ENCODE results near the gene MDM2.

The MDM2 gene

DNA sequence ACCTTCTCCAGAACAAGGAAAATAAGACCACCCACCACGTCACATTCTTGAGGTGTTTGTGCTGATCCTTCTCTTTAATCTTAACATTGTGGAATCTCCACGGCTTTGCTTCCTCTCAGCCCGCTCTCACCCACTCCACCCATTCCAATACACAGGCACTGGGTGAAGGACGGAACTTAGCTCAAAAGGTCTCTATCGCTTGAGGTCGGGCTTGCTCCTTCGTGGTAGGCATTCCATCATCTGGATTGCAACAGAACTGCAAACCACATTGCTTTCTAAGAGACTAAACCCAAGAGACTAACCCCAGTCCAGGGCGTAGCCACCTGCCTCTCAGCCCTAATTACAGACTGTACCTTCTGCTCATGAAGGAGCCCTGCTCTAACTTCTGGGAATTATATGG, 24.0 kb upstream of the MDM2 start:
- H3K9me3 ChIP-seq (ENCODE audit: control insufficient read depth in 5 of 5, low read length in 5 of 5) = no peaks in the 10 kb centered on the region
- peaks cover 0 to 4% (median 0%) of the 10 kb centered on the region in 5 donors for H3K36me3 ChIP-seq (ENCODE audit: control insufficient read depth in 5 of 5, insufficient read depth in 5 of 5, low read length in 5 of 5)
- no peak overlapping the region for H3K9ac ChIP-seq (ENCODE audit: low read length in 5 of 5)
- peak overlapping the region in 1 of 5 donors; percentile 17 for H3K4me3 ChIP-seq (ENCODE audit: low read depth in 1 of 5, low read length in 5 of 5)
- no peaks in the 10 kb centered on the region for H3K27me3 ChIP-seq (ENCODE audit: control insufficient read depth in 5 of 5, insufficient read depth in 4 of 5, low read length in 5 of 5)
- peaks cover 0 to 18% (median 10%) of the 10 kb centered on the region in 5 donors for H3K4me1 ChIP-seq (ENCODE audit: control insufficient read depth in 5 of 5, insufficient read depth in 5 of 5, low read length in 5 of 5)
- H3K27ac ChIP-seq (ENCODE audit: low read depth, low read length) = no peak overlapping the region

DNA sequence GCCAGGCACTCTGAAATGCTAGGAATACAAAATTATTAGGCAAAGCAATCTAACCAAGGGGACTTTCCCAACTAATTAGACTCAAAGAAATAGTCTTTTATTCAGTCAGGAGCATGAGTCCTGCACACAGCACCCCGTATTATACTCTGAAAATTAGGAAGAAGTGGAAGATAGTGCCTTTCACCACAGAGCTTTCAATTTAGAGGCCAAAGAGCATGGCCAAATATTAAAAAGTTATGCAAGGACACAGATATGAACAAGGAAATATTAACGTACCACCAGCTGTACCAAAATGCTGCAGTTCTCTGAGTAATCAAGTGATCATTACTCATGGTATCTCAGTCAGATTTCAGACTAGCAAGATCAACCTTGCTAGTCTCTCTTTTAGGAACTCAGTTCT, 22.6 kb upstream of the MDM2 start:
- Histone ChIP-seq H3K36me3 (ENCODE audit: control insufficient read depth in 5 of 5, insufficient read depth in 5 of 5, low read length in 5 of 5) (peaks cover 0 to 4% (median 0%) of the 10 kb centered on the region in 5 donors), H3K27ac (ENCODE audit: low read depth, low read length) (no peak overlapping the region), H3K9ac (ENCODE audit: low read length in 5 of 5) (no peak overlapping the region), H3K4me1 (ENCODE audit: control insufficient read depth in 5 of 5, insufficient read depth in 5 of 5, low read length in 5 of 5) (peaks cover 0 to 18% (median 10%) of the 10 kb centered on the region in 5 donors), H3K27me3 (ENCODE audit: control insufficient read depth in 5 of 5, insufficient read depth in 4 of 5, low read length in 5 of 5) (no peaks in the 10 kb centered on the region), H3K9me3 (ENCODE audit: control insufficient read depth in 5 of 5, low read length in 5 of 5) (no peaks in the 10 kb centered on the region), H3K4me3 (ENCODE audit: low read depth in 1 of 5, low read length in 5 of 5) (no peak overlapping the region)

- H3K4me1 ChIP-seq (ENCODE audit: control insufficient read depth in 5 of 5, insufficient read depth in 5 of 5, low read length in 5 of 5) = peaks cover 0 to 18% (median 10%) of the 10 kb centered on the region in 5 donors
These were observed 22.2 kb upstream of the MDM2 start for GRCh38 chr12:68785823-68786222.

DNA sequence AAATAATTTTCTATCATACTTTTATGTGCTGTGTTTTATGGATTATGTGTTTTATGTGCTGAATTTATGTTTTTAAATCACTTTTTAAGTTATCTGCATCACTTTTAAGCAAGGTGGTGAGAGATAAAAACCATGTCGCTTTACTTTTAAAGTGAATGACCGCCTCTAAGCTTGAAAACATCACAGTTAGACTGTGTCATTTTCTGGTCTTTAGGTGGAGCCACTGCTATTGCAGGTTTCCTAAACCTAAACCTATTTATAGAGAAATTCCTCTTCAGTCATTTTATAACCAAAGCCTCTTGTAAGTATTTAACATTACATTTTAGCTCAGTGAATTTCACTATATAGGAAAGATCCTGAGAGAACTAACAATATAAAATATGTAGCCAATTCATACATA, 21.0 kb upstream of the MDM2 start:
- Histone ChIP-seq H3K27me3 (ENCODE audit: control insufficient read depth in 5 of 5, insufficient read depth in 4 of 5, low read length in 5 of 5) (no peaks in the 10 kb centered on the region), H3K4me1 (ENCODE audit: control insufficient read depth in 5 of 5, insufficient read depth in 5 of 5, low read length in 5 of 5) (peaks cover 0 to 18% (median 10%) of the 10 kb centered on the region in 5 donors), H3K9ac (ENCODE audit: low read length in 5 of 5) (no peak overlapping the region), H3K4me3 (ENCODE audit: low read depth in 1 of 5, low read length in 5 of 5) (no peak overlapping the region), H3K27ac (ENCODE audit: low read depth, low read length) (no peak overlapping the region), H3K9me3 (ENCODE audit: control insufficient read depth in 5 of 5, low read length in 5 of 5) (no peaks in the 10 kb centered on the region), H3K36me3 (ENCODE audit: control insufficient read depth in 5 of 5, insufficient read depth in 5 of 5, low read length in 5 of 5) (peaks cover 0 to 4% (median 0%) of the 10 kb centered on the region in 5 donors)

More at GRCh38 chr12:68785823-68786222, 22.2 kb upstream of the MDM2 start:
- H3K27me3 ChIP-seq (ENCODE audit: control insufficient read depth in 5 of 5, insufficient read depth in 4 of 5, low read length in 5 of 5) = no peaks in the 10 kb centered on the region
- no peak overlapping the region for H3K9ac ChIP-seq (ENCODE audit: low read length in 5 of 5)
- no peak overlapping the region for H3K27ac ChIP-seq (ENCODE audit: low read depth, low read length)
- H3K4me3 ChIP-seq (ENCODE audit: low read depth in 1 of 5, low read length in 5 of 5) = no peak overlapping the region
- peaks cover 0 to 4% (median 0%) of the 10 kb centered on the region in 5 donors for H3K36me3 ChIP-seq (ENCODE audit: control insufficient read depth in 5 of 5, insufficient read depth in 5 of 5, low read length in 5 of 5)
- H3K9me3 ChIP-seq (ENCODE audit: control insufficient read depth in 5 of 5, low read length in 5 of 5) = no peaks in the 10 kb centered on the region

- Histone ChIP-seq H3K27ac (ENCODE audit: low read depth, low read length) (no peak overlapping the region), H3K36me3 (ENCODE audit: control insufficient read depth in 5 of 5, insufficient read depth in 5 of 5, low read length in 5 of 5) (no peaks in the 10 kb centered on the region), H3K9me3 (ENCODE audit: control insufficient read depth in 5 of 5, low read length in 5 of 5) (no peaks in the 10 kb centered on the region), H3K27me3 (ENCODE audit: control insufficient read depth in 5 of 5, insufficient read depth in 4 of 5, low read length in 5 of 5) (no peaks in the 10 kb centered on the region), H3K4me3 (ENCODE audit: low read depth in 1 of 5, low read length in 5 of 5) (no peak overlapping the region), H3K9ac (ENCODE audit: low read length in 5 of 5) (no peak overlapping the region), H3K4me1 (ENCODE audit: control insufficient read depth in 5 of 5, insufficient read depth in 5 of 5, low read length in 5 of 5) (peaks cover 0 to 18% (median 10%) of the 10 kb centered on the region in 5 donors)
These were observed 19.3 kb upstream of the MDM2 start for GRCh38 chr12:68788554-68789143.

GRCh38 chr12:68789144-68789878, 18.7 kb upstream of the MDM2 start:
- Histone ChIP-seq H3K4me1 (ENCODE audit: control insufficient read depth in 5 of 5, insufficient read depth in 5 of 5, low read length in 5 of 5) (peaks cover 0 to 18% (median 10%) of the 10 kb centered on the region in 5 donors), H3K9me3 (ENCODE audit: control insufficient read depth in 5 of 5, low read length in 5 of 5) (no peaks in the 10 kb centered on the region), H3K36me3 (ENCODE audit: control insufficient read depth in 5 of 5, insufficient read depth in 5 of 5, low read length in 5 of 5) (no peaks in the 10 kb centered on the region), H3K4me3 (ENCODE audit: low read depth in 1 of 5, low read length in 5 of 5) (no peak overlapping the region), H3K9ac (ENCODE audit: low read length in 5 of 5) (no peak overlapping the region), H3K27me3 (ENCODE audit: control insufficient read depth in 5 of 5, insufficient read depth in 4 of 5, low read length in 5 of 5) (no peaks in the 10 kb centered on the region), H3K27ac (ENCODE audit: low read depth, low read length) (no peak overlapping the region)

- Histone ChIP-seq H3K27me3 (ENCODE audit: control insufficient read depth in 5 of 5, insufficient read depth in 4 of 5, low read length in 5 of 5) (no peaks in the 10 kb centered on the region), H3K27ac (ENCODE audit: low read depth, low read length) (no peak overlapping the region), H3K36me3 (ENCODE audit: control insufficient read depth in 5 of 5, insufficient read depth in 5 of 5, low read length in 5 of 5) (no peaks in the 10 kb centered on the region), H3K4me1 (ENCODE audit: control insufficient read depth in 5 of 5, insufficient read depth in 5 of 5, low read length in 5 of 5) (peaks cover 0 to 13% (median 7%) of the 10 kb centered on the region in 5 donors), H3K9me3 (ENCODE audit: control insufficient read depth in 5 of 5, low read length in 5 of 5) (no peaks in the 10 kb centered on the region), H3K4me3 (ENCODE audit: low read depth in 1 of 5, low read length in 5 of 5) (no peak overlapping the region), H3K9ac (ENCODE audit: low read length in 5 of 5) (no peak overlapping the region)
These were observed 17.7 kb upstream of the MDM2 start for GRCh38 chr12:68790081-68790951.

GRCh38 chr12:68790952-68791234, 17.1 kb upstream of the MDM2 start:
- Histone ChIP-seq H3K27ac (ENCODE audit: low read depth, low read length) (no peak overlapping the region), H3K36me3 (ENCODE audit: control insufficient read depth in 5 of 5, insufficient read depth in 5 of 5, low read length in 5 of 5) (no peaks in the 10 kb centered on the region), H3K27me3 (ENCODE audit: control insufficient read depth in 5 of 5, insufficient read depth in 4 of 5, low read length in 5 of 5) (no peaks in the 10 kb centered on the region), H3K9me3 (ENCODE audit: control insufficient read depth in 5 of 5, low read length in 5 of 5) (no peaks in the 10 kb centered on the region), H3K4me1 (ENCODE audit: control insufficient read depth in 5 of 5, insufficient read depth in 5 of 5, low read length in 5 of 5) (peaks cover 0 to 9% (median 5%) of the 10 kb centered on the region in 5 donors), H3K4me3 (ENCODE audit: low read depth in 1 of 5, low read length in 5 of 5) (no peak overlapping the region), H3K9ac (ENCODE audit: low read length in 5 of 5) (no peak overlapping the region)

- H3K9me3 ChIP-seq (ENCODE audit: control insufficient read depth in 5 of 5, low read length in 5 of 5) = no peaks in the 10 kb centered on the region
- peaks cover 0 to 6% (median 5%) of the 10 kb centered on the region in 5 donors for H3K4me1 ChIP-seq (ENCODE audit: control insufficient read depth in 5 of 5, insufficient read depth in 5 of 5, low read length in 5 of 5)
- H3K9ac ChIP-seq (ENCODE audit: low read length in 5 of 5) = no peak overlapping the region
- H3K27ac ChIP-seq (ENCODE audit: low read depth, low read length) = no peak overlapping the region
- H3K27me3 ChIP-seq (ENCODE audit: control insufficient read depth in 5 of 5, insufficient read depth in 4 of 5, low read length in 5 of 5) = no peaks in the 10 kb centered on the region
- H3K4me3 ChIP-seq (ENCODE audit: low read depth in 1 of 5, low read length in 5 of 5) = no peak overlapping the region
- H3K36me3 ChIP-seq (ENCODE audit: control insufficient read depth in 5 of 5, insufficient read depth in 5 of 5, low read length in 5 of 5) = no peaks in the 10 kb centered on the region
These were observed 16.0 kb upstream of the MDM2 start for GRCh38 chr12:68791897-68792481.

Data from subcutaneous abdominal adipose tissue (tissue), 5 donors.